HG02610 (cell line): ENCODE measurements around the gene GRK6.

Experiments used
- ATAC-seq: cut with Tn5 transposase; IDR thresholded peaks from one replicate; pipeline ENCODE4 v1.9.1; 2021; ENCODE audit warnings: mild to moderate bottlenecking, moderate library complexity; ENCODE audit not compliant: unreplicated experiment

GRK6 gene

GRCh38 chr5:177468685-177469628 is 42.5 kb downstream of the GRK6 start:
- ATAC-seq: no peak

GRCh38 chr5:177469750-177470525 is 43.5 kb downstream of the GRK6 start:
- no peak for ATAC-seq

- ATAC-seq: no peak
Observed at GRCh38 chr5:177470759-177471536, 44.5 kb downstream of the GRK6 start.

GRCh38 chr5:177471610-177472356 is 45.3 kb downstream of the GRK6 start:
- ATAC-seq: no peak

GRCh38 chr5:177472460-177473442 is 46.3 kb downstream of the GRK6 start:
- no peak for ATAC-seq

GRCh38 chr5:177473443-177474001 is 47.0 kb downstream of the GRK6 start, which contains the start of gene DBN1:
Gene DBN1 (minus strand): TSS chr5:177473634. CDS start chr5:177473521, 113 bp downstream.
- no peak for ATAC-seq

GRCh38 chr5:177474002-177474476 is 47.6 kb downstream of the GRK6 start:
- ATAC-seq: no peak

GRCh38 chr5:177474846-177475562 is 48.5 kb downstream of the GRK6 start:
- ATAC-seq: no peak

- ATAC-seq: no peak
Observed at GRCh38 chr5:177475563-177476427, 49.3 kb downstream of the GRK6 start.

GRCh38 chr5:177476531-177477233 is 50.2 kb downstream of the GRK6 start:
- no peak for ATAC-seq

- no peak for ATAC-seq
Observed at GRCh38 chr5:177477701-177478477, 51.4 kb downstream of the GRK6 start.

GRCh38 chr5:177478711-177479646 is 52.5 kb downstream of the GRK6 start:
- no peak for ATAC-seq

GRCh38 chr5:177479774-177480173 is 53.3 kb downstream of the GRK6 start:
- no peak for ATAC-seq

GRCh38 chr5:177482359-177482795 is 55.9 kb downstream of the GRK6 start:
- ATAC-seq: no peak
